HG03571 (cell line): ENCODE data around the gene CACNA1S.

Experiments used
- ATAC-seq: cut with Tn5 transposase; IDR thresholded peaks from one replicate; pipeline ENCODE4 v1.9.1; 2021; ENCODE audit not compliant: unreplicated experiment

The CACNA1S gene

GRCh38 chr1:201119206-201120197 is 7.3 kb upstream of the CACNA1S start:
- ATAC-seq, result no peak

DNA sequence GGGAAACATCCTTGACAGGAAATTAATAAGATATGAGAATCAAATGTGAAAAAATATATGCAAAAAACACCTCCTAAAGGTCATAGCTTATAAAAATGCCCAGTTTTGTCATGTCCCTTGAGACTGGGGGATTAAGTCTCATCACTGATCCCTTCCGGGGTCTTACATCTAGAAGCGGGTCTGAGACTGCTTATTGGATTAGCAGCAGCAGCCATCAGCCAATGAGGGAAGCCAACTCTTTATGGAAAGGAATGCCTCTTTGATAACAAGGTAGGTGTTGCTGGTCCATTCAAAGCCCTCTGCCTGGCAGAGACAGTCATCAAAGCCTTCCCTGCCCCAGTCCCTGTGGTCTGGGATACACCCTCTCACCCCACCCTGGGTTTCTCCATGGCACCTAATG is 3.9 kb upstream of the CACNA1S start:
- no peak for ATAC-seq

- ATAC-seq, result no peak
Observed at GRCh38 chr1:201115390-201115937, 3.2 kb upstream of the CACNA1S start.

GRCh38 chr1:201114245-201115131 is 2.3 kb upstream of the CACNA1S start:
- peak; percentile 84 for ATAC-seq

GRCh38 chr1:201113451-201114244 is 1.4 kb upstream of the CACNA1S start:
- ATAC-seq, result no peak

GRCh38 chr1:201112926-201113325 is 700 bp upstream of the CACNA1S start:
- no peak for ATAC-seq

DNA sequence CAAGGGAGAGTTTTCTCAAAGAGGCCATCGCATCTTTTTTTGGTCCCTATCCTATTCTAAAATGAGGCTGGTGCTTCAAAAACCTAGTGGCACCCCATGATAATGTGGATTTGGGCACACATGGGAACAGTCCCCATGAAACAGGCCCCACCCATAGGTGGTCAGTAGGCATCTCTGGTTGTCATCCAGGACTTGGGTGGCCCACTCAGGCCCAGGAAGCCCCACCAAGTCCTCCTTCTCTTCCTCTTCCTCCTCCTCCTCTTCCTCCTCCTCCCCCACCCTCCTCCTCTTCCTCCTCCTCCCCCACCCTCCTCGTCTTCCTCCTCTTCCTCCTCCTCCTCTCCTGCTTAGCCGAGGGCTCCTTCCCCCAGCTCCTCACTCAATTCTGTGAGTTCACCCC is 554 bp downstream of the CACNA1S start:
- no peak for ATAC-seq

DNA sequence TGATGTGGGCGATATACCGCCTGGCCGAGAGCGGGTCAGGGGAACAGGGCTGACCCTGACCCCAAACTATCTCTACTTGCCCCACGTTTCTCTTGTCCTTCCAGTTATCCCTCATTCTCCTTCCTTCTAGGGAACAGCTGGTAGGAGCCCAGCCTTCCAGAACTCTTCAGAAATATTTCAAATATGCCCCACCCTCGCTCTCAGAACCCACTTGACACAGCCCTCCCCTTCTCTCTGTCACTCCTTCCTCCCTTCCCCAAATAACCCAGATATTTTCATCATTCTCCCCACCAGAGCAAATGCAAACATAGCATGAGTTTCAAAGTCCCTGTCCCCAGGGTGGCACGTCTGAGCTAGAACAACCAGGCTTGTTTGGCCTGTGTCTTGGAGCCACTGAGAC is 1.1 kb downstream of the CACNA1S start:
- ATAC-seq, result no peak

- ATAC-seq, result no peak
Observed at GRCh38 chr1:201110616-201111015, 1.6 kb downstream of the CACNA1S start.

- ATAC-seq, result no peak
Observed at GRCh38 chr1:201110138-201110537, 2.1 kb downstream of the CACNA1S start.

DNA sequence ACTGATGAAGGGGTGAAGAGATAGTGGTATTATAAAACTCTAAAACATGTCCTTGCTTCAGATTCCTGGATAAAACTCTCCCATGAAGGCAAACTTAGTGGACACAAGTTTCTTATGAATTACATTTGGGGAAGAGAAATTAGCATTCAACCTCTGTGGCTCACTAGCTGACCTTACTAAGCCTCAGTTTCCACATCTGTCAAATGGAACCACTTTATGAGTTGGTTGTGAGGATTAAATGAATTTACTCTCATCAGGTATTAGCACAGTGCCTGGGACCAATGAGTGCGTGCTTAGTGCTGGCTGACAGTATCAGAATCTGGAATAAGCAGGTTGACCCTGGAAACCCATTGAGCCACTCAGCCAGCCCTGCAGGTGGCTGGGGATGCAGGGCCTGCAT is 2.6 kb downstream of the CACNA1S start:
- no peak for ATAC-seq

GRCh38 chr1:201108614-201109013 is 3.6 kb downstream of the CACNA1S start:
- ATAC-seq, result no peak

DNA sequence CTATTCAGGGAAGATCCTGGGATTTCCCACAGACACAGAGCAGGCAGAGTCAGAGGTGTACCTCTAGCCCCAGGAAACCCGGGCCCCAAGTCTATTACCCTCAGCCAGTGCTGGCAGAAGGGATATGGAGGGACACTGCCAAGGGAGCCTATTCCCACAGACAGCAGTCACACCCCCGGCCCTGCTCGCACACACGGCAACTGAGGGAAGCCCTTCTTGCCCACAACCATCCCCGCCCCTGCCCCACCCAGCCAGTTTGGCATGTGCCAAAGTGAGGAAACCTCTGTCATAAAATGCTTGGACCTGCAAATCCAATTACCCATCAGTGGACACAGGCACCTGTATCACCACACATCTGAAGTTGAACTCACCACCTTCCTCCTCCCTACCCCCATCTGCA is 6.5 kb downstream of the CACNA1S start:
- ATAC-seq, result no peak

- no peak for ATAC-seq
Observed at GRCh38 chr1:201104141-201104540, 8.1 kb downstream of the CACNA1S start.

- no peak for ATAC-seq
Observed at GRCh38 chr1:201103666-201104065, 8.6 kb downstream of the CACNA1S start.

- no peak for ATAC-seq
Observed at GRCh38 chr1:201100169-201100930, 11.9 kb downstream of the CACNA1S start.

DNA sequence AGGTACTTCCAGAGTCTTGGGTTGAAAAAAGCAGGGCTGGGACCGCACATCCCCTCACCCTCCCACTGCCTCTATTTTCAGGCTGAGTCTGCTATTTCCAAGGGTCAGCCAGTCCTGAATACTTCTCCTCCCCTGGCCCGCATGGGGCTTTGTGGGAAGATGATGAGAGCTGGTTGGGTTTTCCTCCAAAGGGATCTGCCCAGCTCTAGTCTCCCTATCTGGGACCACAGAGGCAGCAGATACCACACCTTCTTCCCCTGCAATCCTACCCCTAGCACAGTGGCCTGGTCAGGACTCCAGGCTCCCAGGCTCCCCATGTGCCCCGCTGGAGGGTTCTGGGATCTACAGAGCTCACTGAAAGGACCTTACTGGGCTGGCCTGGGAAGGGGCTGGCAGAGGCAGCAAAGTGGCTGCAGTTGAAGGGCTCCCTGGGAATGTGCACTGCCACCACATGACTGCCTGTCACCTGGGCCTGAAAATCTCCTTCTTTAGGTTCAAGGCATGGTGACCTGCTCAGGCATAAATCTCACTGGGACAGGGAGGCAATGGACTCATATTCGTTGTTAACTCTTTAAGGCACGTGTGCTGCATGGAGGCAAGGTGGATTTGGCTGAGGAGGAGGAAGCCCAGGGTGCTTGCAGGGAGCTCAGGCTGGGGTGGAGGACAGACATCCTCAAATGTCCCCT is 13.1 kb downstream of the CACNA1S start:
- ATAC-seq, result no peak

DNA sequence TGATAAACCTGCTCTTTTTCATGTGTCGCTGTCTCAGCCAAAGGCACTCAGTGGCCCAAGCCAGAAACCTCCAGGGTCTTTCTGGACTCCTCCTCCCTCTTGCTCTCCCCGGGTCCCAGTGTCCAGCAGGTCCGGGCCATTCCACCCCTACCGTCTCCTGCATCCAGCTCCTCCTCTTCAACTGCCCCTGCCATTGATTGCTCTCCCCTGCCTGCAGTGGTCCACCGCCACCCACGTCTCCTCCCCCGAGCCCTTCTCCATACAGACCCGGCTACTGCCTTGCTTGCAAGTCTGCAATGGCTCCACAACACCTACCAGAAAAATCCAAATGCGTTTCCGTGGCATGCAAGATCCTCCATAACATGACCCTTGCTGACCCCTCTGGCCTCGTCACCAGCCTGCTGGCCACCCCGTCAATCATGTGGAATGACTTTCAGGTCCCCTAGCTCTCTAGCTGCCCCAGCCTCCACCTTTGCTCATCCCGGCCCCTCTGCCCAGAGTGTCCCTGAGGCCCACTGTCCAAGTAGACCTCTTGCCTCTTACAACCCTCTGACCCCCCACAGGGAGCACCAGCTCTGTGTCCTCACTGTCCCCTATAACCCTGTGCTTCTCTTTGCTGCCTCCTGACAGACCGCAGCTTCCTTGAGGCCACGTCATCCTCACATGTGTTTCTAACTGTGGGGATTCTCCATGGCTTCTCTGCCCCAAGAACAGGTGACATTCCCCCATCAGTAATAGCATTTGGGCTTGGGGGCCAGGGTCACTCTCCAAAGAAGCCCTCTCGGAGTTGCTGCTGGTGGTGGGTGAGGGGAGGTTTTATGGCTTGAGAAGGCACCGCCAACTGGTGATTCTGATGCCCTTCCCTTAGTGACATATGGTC is 15.0 kb downstream of the CACNA1S start:
- no peak for ATAC-seq
